Activated CD4-positive, alpha-beta T cell treated with anti-CD3 and anti-CD28 coated beads for 24 hours (primary cell): ENCODE results near the gene CKMT1B.
"Not testable (repeated sequence)": the region's sequence is repeated elsewhere in the genome, so short reads cannot be mapped to it uniquely, and the experiment has no call there.

Experiments used
- DNase-seq, 2 donors: peaks; one replicate each; pipeline ENCODE4 v3.0.0-alpha.2; 2020; ENCODE audit warnings: low read depth in 2 of 2

Gene CKMT1B

GRCh38 chr15:43593328-43594190, at the start of gene CKMT1B:
Gene CKMT1B (plus strand): TSS chr15:43594027. CDS start chr15:43594219, 192 bp downstream.
- not testable (repeated sequence) for DNase-seq

- no peak for DNase-seq
Measured at GRCh38 chr15:43544266-43544665, 49.6 kb upstream of the CKMT1B start.

GRCh38 chr15:43545426-43545825, 48.4 kb upstream of the CKMT1B start:
- DNase-seq: no peak

GRCh38 chr15:43547539-43547938, 46.3 kb upstream of the CKMT1B start:
- no peak for DNase-seq

GRCh38 chr15:43550527-43551363, 43.1 kb upstream of the CKMT1B start:
- DNase-seq: no peak

GRCh38 chr15:43552256-43552655, 41.6 kb upstream of the CKMT1B start:
- no peak for DNase-seq

GRCh38 chr15:43552986-43553385, 40.8 kb upstream of the CKMT1B start:
- no peak for DNase-seq

GRCh38 chr15:43562753-43563152, 31.1 kb upstream of the CKMT1B start:
- not testable (repeated sequence) for DNase-seq

- DNase-seq: not testable (repeated sequence)
Measured at GRCh38 chr15:43563793-43564192, 30.0 kb upstream of the CKMT1B start.

- DNase-seq: not testable (repeated sequence)
Measured at GRCh38 chr15:43566615-43567014, 27.2 kb upstream of the CKMT1B start.

GRCh38 chr15:43574607-43575006, 19.2 kb upstream of the CKMT1B start:
- DNase-seq: not testable (repeated sequence)

- not testable (repeated sequence) for DNase-seq
Measured at GRCh38 chr15:43589778-43590466, 3.9 kb upstream of the CKMT1B start, which contains the start of gene PPIP5K1. Gene PPIP5K1 (minus strand): TSS chr15:43590208. CDS start chr15:43584504, 5,704 bp downstream.

GRCh38 chr15:43592841-43593240, 986 bp upstream of the CKMT1B start:
- DNase-seq: not testable (repeated sequence)

- not testable (repeated sequence) for DNase-seq
Measured at GRCh38 chr15:43599131-43599530, 5.3 kb downstream of the CKMT1B start.

GRCh38 chr15:43600200-43600599, 6.4 kb downstream of the CKMT1B start:
- DNase-seq: not testable (repeated sequence)

GRCh38 chr15:43602233-43602632, 8.4 kb downstream of the CKMT1B start:
- not testable (repeated sequence) for DNase-seq

GRCh38 chr15:43617750-43618149, 23.9 kb downstream of the CKMT1B start:
- not testable (repeated sequence) for DNase-seq

GRCh38 chr15:43618700-43619099, 24.9 kb downstream of the CKMT1B start, which contains the start of gene STRC:
Gene STRC (minus strand): TSS chr15:43618800. CDS start chr15:43618722, 78 bp downstream.
- DNase-seq: not testable (repeated sequence)

- DNase-seq: not testable (repeated sequence)
Measured at GRCh38 chr15:43622068-43622799, 28.4 kb downstream of the CKMT1B start.

- DNase-seq: no peak
Measured at GRCh38 chr15:43625106-43625505, 31.3 kb downstream of the CKMT1B start.

GRCh38 chr15:43626937-43627336, 33.1 kb downstream of the CKMT1B start:
- DNase-seq: not testable (repeated sequence)
